Activated T-helper 1 cell treated with anti-CD3 and anti-CD28 coated beads, Interleukin-12 subunit alpha, Interleukin-12 subunit beta, Interleukin-2, Interleukin-4 antibody, amounts not matched to agents 30 ng/mL and 10 ng/mL and 1 ng/mL, durations not matched to agents 14 hours and 24 hours and 36 hours (primary cell): Measurements from ENCODE around the gene AMIGO3. TPM values are rescaled to one million over a fixed set of nuclear protein-coding genes. Genes with fewer than 3 reads are reported as not detected.

Source experiments
- DNase-seq: peaks from one replicate; pipeline ENCODE4 v3.0.0; 2021; ENCODE audit warnings: low spot score
- H3K27ac Mint-ChIP-seq: one replicate; pipeline ENCODE4 v1.8.0; 2021; ENCODE audit warnings: mild to moderate bottlenecking, mixed read lengths
- H3K27me3 Mint-ChIP-seq: one replicate; pipeline ENCODE4 v1.8.0; 2022; ENCODE audit warnings: mild to moderate bottlenecking, moderate library complexity, mixed read lengths; ENCODE audit not compliant: insufficient read depth
- H3K36me3 Mint-ChIP-seq: one replicate; pipeline ENCODE4 v1.8.0; 2021; ENCODE audit warnings: low read depth, mixed read lengths
- H3K4me1 Mint-ChIP-seq: one replicate; pipeline ENCODE4 v1.8.0; 2021; ENCODE audit warnings: low read depth, mixed read lengths
- H3K4me3 Mint-ChIP-seq: one replicate; pipeline ENCODE4 v1.8.0; 2021; ENCODE audit warnings: mild to moderate bottlenecking, moderate library complexity, mixed read lengths
- H3K9me3 Mint-ChIP-seq: one replicate; pipeline ENCODE4 v1.8.0; 2021; ENCODE audit warnings: mixed read lengths
- intact Hi-C: fragments of 100-400 bp; cut with micrococcal nuclease; formaldehyde crosslinking; loops from one replicate; pipeline ENCODE4 v1.15.1; 2024
- total RNA-seq: library from RNA; stranded (reverse); gene quantifications from 2 replicates; pipeline ENCODE4 v1.2.3, GENCODE V29; 2022

Gene AMIGO3
- total RNA-seq, 1 donor from 2014 or later = 0.39 TPM

GRCh38 chr3:49713336-49714105, 6.0 kb downstream of the AMIGO3 start:
- no peak for DNase-seq
- intact Hi-C loops = no loop called here
- H3K9me3 Mint-ChIP-seq = no peaks in the 10 kb centered on the region
- H3K4me3 Mint-ChIP-seq = no peak overlapping the region
- peaks cover 11% of the 10 kb centered on the region for H3K4me1 Mint-ChIP-seq
- peaks cover 5% of the 10 kb centered on the region for H3K36me3 Mint-ChIP-seq
- no peaks in the 10 kb centered on the region for H3K27me3 Mint-ChIP-seq
- no peak overlapping the region for H3K27ac Mint-ChIP-seq

DNA sequence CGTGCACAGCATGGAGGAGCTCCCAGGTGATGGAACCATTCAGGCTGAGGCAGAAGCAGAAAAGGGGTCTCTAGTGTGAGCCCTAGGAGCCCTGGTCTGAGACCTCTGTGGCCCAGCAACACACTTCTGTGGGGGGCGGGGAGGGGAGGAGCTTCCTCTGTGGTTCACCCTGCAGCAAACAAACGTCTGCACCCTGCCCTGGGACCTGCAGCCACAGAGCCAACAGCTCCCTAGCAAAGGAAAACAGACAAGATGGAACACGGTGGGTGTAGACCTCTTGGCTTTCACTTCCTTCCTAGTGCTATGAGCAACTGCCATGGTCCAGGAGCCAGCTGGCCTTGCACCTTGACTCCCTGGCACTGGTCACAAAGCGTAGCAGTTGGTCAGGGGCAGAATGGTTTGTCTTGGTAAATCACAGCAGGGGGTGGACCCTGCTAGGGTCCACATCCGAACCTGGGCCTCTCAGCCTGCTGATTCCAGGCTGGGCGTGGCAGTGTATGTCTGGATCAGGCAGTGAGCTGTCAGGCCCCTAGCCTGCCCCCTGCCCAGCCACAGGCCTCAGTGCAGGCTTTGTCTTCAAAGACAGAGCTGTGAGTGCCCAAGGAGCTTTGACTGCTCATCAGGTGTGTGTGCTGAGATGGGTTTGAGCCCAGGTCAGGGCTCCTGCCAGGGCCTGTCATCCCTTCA, 6.7 kb downstream of the AMIGO3 start:
- no peak for DNase-seq
- Mint-ChIP-seq H3K4me1 (peaks cover 9% of the 10 kb centered on the region), H3K27me3 (no peaks in the 10 kb centered on the region), H3K4me3 (no peak overlapping the region), H3K9me3 (no peaks in the 10 kb centered on the region), H3K36me3 (peaks cover 6% of the 10 kb centered on the region), H3K27ac (no peak overlapping the region)
- intact Hi-C loops = no loop called here

DNA sequence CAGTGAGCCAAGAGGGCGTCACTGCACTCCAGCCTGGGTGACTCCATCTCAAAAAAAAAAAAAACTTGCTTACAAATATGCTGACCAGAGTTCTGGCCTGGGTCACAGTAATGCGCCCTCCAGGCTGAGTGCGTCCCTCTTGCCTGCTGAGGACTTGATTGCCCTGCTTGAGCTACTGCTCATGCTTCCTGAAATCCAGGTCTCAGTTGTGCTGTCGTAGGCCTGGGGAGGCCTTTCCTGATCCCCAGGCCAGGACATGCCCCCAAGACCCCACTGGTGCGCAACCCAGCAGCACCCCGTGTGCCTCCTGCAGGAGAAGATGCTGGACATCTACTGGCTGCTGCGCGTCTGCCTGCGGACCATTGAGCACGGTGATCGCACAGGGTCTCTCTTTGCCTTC, 7.3 kb downstream of the AMIGO3 start:
- Mint-ChIP-seq H3K4me1 (peaks cover 9% of the 10 kb centered on the region), H3K4me3 (no peak overlapping the region), H3K27ac (no peak overlapping the region), H3K9me3 (no peaks in the 10 kb centered on the region), H3K36me3 (peaks cover 7% of the 10 kb centered on the region), H3K27me3 (no peaks in the 10 kb centered on the region)
- intact Hi-C loops = no loop called here
- DNase-seq = no peak

DNA sequence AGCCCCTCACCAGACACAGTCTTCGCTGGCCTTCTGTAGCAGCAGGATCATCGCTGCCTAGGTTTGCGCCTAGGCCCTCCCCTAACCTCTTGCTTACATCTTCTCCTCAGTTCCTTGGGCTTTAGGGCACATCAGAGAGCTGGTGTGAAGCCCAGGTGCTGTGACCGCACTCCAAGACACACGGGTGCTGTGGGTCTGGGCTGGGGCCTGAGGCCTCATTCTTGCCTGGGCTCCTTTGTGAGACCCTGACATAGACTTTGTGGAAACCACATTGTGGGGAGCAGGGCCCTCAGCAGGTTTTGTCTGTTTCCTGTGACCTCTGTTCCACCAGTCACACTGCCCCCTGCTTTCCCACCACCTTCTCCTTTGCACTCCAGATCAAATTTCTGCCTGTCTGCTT, 8.0 kb downstream of the AMIGO3 start:
- Mint-ChIP-seq H3K4me1 (peaks cover 9% of the 10 kb centered on the region), H3K9me3 (no peaks in the 10 kb centered on the region), H3K4me3 (no peak overlapping the region), H3K27ac (no peak overlapping the region), H3K27me3 (no peaks in the 10 kb centered on the region), H3K36me3 (peaks cover 8% of the 10 kb centered on the region)
- no peak for DNase-seq
- intact Hi-C loops = no loop called here

DNA sequence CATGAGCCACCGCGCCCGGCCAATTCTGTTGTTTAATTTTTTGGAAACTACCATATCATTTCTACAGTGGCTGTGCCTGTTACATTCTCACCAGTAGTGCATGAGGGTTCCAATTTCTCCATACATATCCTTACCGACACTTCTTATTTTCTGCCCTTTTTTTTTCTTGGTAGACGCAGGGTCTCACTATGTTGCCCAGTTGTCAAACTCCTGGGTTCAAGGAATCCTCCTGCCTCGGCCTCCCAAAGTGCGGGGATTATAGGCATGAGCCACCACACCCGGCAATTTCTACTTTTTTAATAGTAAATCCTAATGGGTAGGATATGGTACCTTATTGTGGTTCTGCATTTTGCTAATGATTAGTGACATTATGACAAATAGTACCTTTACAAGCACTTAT, 9.6 kb downstream of the AMIGO3 start:
- H3K36me3 Mint-ChIP-seq = peaks cover 5% of the 10 kb centered on the region
- H3K9me3 Mint-ChIP-seq = no peaks in the 10 kb centered on the region
- H3K27ac Mint-ChIP-seq = no peak overlapping the region
- no peak overlapping the region for H3K4me3 Mint-ChIP-seq
- peaks cover 9% of the 10 kb centered on the region for H3K4me1 Mint-ChIP-seq
- intact Hi-C loops = no loop called here
- no peak for DNase-seq
- H3K27me3 Mint-ChIP-seq = no peaks in the 10 kb centered on the region

DNA sequence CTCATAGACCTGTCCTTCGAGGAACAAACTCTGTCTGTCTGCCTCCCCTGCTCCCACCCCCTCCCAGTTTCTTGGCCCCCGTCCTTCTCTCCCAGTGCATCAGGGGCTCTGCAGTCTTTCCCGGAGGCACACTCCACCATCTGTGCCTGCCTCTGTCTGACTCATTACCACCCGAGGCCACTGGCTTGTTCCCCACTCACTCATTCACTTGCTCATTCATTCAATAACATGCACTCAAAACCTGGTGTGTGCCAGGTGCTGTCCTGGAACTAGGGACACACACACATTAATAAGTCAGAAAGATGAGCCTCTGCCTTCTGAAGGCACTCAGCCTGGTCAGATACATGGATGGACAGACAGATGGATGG, 12.4 kb downstream of the AMIGO3 start:
- Mint-ChIP-seq H3K4me1 (peaks cover 7% of the 10 kb centered on the region), H3K36me3 (peaks cover 5% of the 10 kb centered on the region), H3K27me3 (no peaks in the 10 kb centered on the region), H3K9me3 (no peaks in the 10 kb centered on the region), H3K4me3 (no peak overlapping the region), H3K27ac (no peak overlapping the region)
- intact Hi-C loops = no loop called here
- no peak for DNase-seq

- H3K27me3 Mint-ChIP-seq = no peaks in the 10 kb centered on the region
- H3K4me3 Mint-ChIP-seq = no peak overlapping the region
- intact Hi-C loops = no loop called here
- H3K27ac Mint-ChIP-seq = no peak overlapping the region
- H3K36me3 Mint-ChIP-seq = peaks cover 5% of the 10 kb centered on the region
- peaks cover 2% of the 10 kb centered on the region for H3K4me1 Mint-ChIP-seq
- H3K9me3 Mint-ChIP-seq = no peaks in the 10 kb centered on the region
- DNase-seq = no peak
Observed at GRCh38 chr3:49706456-49707112, 12.9 kb downstream of the AMIGO3 start.

GRCh38 chr3:49705390-49705960, 14.0 kb downstream of the AMIGO3 start:
- intact Hi-C loops = no loop called here
- H3K4me1 Mint-ChIP-seq = no peaks in the 10 kb centered on the region

GRCh38 chr3:49704629-49705028, 14.9 kb downstream of the AMIGO3 start:
- Mint-ChIP-seq H3K4me1 (no peaks in the 10 kb centered on the region), H3K36me3 (peaks cover 6% of the 10 kb centered on the region), H3K9me3 (no peaks in the 10 kb centered on the region), H3K27ac (no peak overlapping the region), H3K4me3 (no peak overlapping the region), H3K27me3 (no peaks in the 10 kb centered on the region)
- no peak for DNase-seq
- intact Hi-C loops = no loop called here

More at GRCh38 chr3:49705390-49705960, 14.0 kb downstream of the AMIGO3 start:
- peaks cover 6% of the 10 kb centered on the region for H3K36me3 Mint-ChIP-seq
- no peak overlapping the region for H3K27ac Mint-ChIP-seq
- no peak overlapping the region for H3K4me3 Mint-ChIP-seq
- H3K27me3 Mint-ChIP-seq = no peaks in the 10 kb centered on the region
- DNase-seq = no peak
- no peaks in the 10 kb centered on the region for H3K9me3 Mint-ChIP-seq

DNA sequence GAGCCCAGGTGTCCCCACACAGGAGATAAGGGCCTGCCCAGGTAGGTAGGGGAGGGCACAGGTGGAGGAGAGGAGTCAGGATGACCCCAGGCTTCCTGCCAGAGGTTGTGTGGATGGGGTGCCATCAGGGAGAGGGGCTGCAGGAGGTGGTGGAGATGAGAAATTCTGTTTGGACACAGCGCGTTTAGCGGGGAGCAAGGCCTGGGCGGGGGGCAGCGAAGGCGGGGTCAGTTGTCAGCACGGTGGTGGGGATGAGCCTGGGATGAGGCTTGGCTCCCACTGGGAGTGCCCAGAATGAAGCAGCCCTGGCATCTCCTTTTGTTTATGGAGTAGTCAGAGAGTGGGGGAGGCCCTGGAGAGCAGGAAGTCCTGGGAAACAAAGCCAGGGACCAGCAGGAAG, 15.5 kb downstream of the AMIGO3 start:
- no peaks in the 10 kb centered on the region for H3K27me3 Mint-ChIP-seq
- no peak overlapping the region for H3K4me3 Mint-ChIP-seq
- DNase-seq = no peak
- intact Hi-C loops = loop anchor here (1.0 kb wide), 5 partner anchors 15 to 202 kb away; partner anchors contain the start of gene AMIGO3
- no peaks in the 10 kb centered on the region for H3K9me3 Mint-ChIP-seq
- no peaks in the 10 kb centered on the region for H3K4me1 Mint-ChIP-seq
- peaks cover 6% of the 10 kb centered on the region for H3K36me3 Mint-ChIP-seq
- H3K27ac Mint-ChIP-seq = no peak overlapping the region

DNA sequence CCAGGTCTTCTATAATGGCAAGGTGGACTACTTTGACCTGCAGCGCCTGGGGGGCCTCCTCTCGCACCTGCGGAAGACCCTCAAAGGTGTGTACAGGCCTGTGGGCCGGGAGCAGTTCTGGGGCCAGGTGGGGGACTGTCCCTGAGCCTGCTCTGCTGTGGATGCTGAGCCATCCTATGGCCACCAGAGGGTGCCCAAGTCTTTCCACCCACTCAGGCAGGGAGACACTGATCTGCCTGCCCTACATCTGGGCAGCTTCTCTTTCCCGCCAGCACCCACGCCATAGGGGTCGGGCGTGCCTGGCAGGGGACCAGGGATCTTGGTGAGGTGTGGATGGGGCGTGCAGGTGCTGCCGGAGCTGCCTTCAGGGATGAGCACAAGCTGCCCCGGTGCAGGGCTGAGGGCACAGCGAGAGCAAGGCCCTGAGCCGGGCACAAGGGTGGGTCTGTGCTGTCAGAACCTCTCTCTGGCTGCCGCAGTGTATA, 16.0 kb downstream of the AMIGO3 start:
- intact Hi-C loops = loop anchor here (1.0 kb wide), 5 partner anchors 16 to 203 kb away; partner anchors contain the start of gene AMIGO3
- peak; percentile 57 for DNase-seq
- no peaks in the 10 kb centered on the region for H3K27me3 Mint-ChIP-seq
- H3K36me3 Mint-ChIP-seq = peaks cover 5% of the 10 kb centered on the region
- no peaks in the 10 kb centered on the region for H3K4me1 Mint-ChIP-seq
- H3K27ac Mint-ChIP-seq = no peak overlapping the region
- H3K4me3 Mint-ChIP-seq = no peak overlapping the region
- H3K9me3 Mint-ChIP-seq = no peaks in the 10 kb centered on the region

- H3K4me1 Mint-ChIP-seq = no peaks in the 10 kb centered on the region
- DNase-seq = no peak
- H3K4me3 Mint-ChIP-seq = no peak overlapping the region
- intact Hi-C loops = loop anchor here (1.0 kb wide), 5 partner anchors 17 to 204 kb away; partner anchors contain the start of gene AMIGO3
- peaks cover 3% of the 10 kb centered on the region for H3K36me3 Mint-ChIP-seq
- no peaks in the 10 kb centered on the region for H3K27me3 Mint-ChIP-seq
- H3K9me3 Mint-ChIP-seq = no peaks in the 10 kb centered on the region
- H3K27ac Mint-ChIP-seq = no peak overlapping the region
Observed at GRCh38 chr3:49702672-49703071, 16.8 kb downstream of the AMIGO3 start.
